Right lobe of liver (tissue), 4 donors: ENCODE results near the gene SKIC3.

ENCODE experiments used
- CTCF ChIP-seq, 4 donors: fragments of 200-600 bp in 3 of 4; fragments of 450-650 bp in 1 of 4; IDR thresholded peaks; one replicate each; pipeline versions ENCODE4 v1.5.1 to v1.8.0; 2016 to 2022; ENCODE audit warnings: antibody characterized with exemption in 4 of 4, mild to moderate bottlenecking in 2 of 4
- POLR2A ChIP-seq: fragments of 450-650 bp; IDR thresholded peaks from one replicate; pipeline ENCODE4 v1.6.1; 2017; ENCODE audit warnings: antibody characterized with exemption, mild to moderate bottlenecking
- donor health status: DM: no; HTN: no; CAD: no.
- donor health status: DM: no; HTN: no; CAD: no.
- donor health status: DM: no; HTN: yes; CAD: no.

GRCh38 chr5:95531491-95531890, 23.3 kb downstream of the SKIC3 start:
- TF ChIP-seq POLR2A (no peak), CTCF (IDR thresholded peaks at IDR 0.05) (no peak)
